ENCODE results near the gene CPZ. TPM values are rescaled to one million over a fixed set of nuclear protein-coding genes. Genes with fewer than 3 reads are reported as not detected.
A peak's percentile ranks its signal among the peaks of the same experiment; 100 is the strongest.

CPZ gene
- total and polyA plus RNA-seq, 8 donors: 0.09 to 0.86 (median 0.23) TPM

DNA sequence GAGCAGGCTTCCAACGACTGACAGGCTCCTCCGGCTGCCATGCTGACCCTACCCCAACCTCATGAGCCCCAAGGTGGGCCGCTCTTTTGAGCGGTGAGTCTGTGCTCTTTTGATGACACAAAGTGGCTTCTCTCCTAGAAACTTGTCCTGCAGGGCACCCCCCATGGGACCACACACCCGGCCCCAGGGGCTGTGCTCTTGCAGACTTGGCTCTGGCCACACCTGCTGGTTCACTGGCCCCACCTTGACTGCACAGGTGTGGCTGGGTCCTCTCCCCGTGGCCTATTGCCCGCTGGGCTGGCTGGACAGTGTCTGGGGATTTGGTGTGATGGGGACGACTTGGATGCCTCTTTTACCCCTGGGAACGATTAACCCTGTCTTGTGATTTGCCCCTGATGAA lies 1.5 kb upstream of the CPZ start:
- Histone ChIP-seq H3K27me3 (peaks cover 0 to 17% (median 0%) of the 10 kb centered on the region in 4 donors), H3K4me1 (no peaks in the 10 kb centered on the region), H3K36me3 (no peaks in the 10 kb centered on the region), H3K27ac (no peak overlapping the region), H3K4me3 (no peak overlapping the region), H3K9me3 (no peaks in the 10 kb centered on the region)
- DNase-seq (peak in 1 of 6 donors; percentile 3), FAIRE-seq (no peak), ATAC-seq (no peak)
- 61% methylated on average over 9 of the region's 9 CpGs for WGBS, 2 donors
- intact Hi-C loops (cut with DNase I): loop anchor here in 1 of 3 donors (10.0 kb wide), 1 partner anchor 116 kb away; no protein-coding TSS in a partner anchor
- TF ChIP-seq, protein P1, sequence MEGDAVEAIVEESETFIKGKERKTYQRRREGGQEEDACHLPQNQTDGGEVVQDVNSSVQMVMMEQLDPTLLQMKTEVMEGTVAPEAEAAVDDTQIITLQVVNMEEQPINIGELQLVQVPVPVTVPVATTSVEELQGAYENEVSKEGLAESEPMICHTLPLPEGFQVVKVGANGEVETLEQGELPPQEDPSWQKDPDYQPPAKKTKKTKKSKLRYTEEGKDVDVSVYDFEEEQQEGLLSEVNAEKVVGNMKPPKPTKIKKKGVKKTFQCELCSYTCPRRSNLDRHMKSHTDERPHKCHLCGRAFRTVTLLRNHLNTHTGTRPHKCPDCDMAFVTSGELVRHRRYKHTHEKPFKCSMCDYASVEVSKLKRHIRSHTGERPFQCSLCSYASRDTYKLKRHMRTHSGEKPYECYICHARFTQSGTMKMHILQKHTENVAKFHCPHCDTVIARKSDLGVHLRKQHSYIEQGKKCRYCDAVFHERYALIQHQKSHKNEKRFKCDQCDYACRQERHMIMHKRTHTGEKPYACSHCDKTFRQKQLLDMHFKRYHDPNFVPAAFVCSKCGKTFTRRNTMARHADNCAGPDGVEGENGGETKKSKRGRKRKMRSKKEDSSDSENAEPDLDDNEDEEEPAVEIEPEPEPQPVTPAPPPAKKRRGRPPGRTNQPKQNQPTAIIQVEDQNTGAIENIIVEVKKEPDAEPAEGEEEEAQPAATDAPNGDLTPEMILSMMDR (IDR thresholded peaks at IDR 0.05): no peak

DNA sequence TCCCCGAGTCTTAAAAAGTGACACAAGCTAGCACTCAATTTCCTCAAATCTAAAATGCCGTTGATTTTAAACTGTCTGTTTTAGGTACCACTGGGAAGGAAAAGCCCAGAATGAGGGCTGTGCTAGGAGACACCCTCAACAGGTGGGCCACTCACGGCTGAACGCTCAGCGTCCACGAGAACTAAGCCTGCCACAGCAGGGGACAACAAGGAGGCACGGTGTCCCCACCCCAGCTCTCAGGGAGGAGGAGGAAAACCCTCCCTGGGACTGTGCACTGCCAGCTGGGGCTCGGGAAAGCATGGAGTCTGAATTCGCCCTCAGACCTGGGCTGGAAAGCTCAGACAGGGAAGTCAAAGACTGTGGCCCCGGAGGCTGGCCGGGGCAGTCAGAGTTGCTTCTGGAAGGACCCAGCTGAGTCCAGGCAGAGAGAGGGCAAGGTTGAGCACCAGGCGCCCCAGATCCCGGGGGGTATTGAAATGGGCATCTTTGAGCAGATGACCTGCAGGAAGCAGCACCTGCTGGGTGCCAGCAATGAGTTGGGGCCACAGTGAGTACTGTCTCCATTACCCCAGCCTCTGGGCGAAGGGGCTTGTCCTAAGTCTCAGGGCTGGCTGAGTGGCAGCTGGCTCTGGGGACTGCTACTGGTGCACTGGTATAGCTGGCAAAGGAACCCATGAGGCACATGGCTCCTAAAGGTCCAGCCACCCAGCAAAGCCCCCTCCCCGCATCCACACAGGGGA lies 769 bp upstream of the CPZ start:
- no peak overlapping the region for H3K4me3 ChIP-seq
- WGBS, 2 donors: 46% methylated on average over 15 of the region's 15 CpGs
- peaks cover 0 to 17% (median 0%) of the 10 kb centered on the region in 4 donors for H3K27me3 ChIP-seq
- FAIRE-seq (no peak), ATAC-seq (no peak), DNase-seq (peak in 1 of 6 donors; percentile 10)
- no peaks in the 10 kb centered on the region for H3K36me3 ChIP-seq
- no peaks in the 10 kb centered on the region for H3K9me3 ChIP-seq
- H3K4me1 ChIP-seq: no peaks in the 10 kb centered on the region
- TF ChIP-seq, protein P1 (IDR thresholded peaks at IDR 0.05): no peak
- intact Hi-C loops (cut with DNase I): loop anchor here in 1 of 3 donors (10.0 kb wide), 1 partner anchor 117 kb away; no protein-coding TSS in a partner anchor
- no peak overlapping the region for H3K27ac ChIP-seq

DNA sequence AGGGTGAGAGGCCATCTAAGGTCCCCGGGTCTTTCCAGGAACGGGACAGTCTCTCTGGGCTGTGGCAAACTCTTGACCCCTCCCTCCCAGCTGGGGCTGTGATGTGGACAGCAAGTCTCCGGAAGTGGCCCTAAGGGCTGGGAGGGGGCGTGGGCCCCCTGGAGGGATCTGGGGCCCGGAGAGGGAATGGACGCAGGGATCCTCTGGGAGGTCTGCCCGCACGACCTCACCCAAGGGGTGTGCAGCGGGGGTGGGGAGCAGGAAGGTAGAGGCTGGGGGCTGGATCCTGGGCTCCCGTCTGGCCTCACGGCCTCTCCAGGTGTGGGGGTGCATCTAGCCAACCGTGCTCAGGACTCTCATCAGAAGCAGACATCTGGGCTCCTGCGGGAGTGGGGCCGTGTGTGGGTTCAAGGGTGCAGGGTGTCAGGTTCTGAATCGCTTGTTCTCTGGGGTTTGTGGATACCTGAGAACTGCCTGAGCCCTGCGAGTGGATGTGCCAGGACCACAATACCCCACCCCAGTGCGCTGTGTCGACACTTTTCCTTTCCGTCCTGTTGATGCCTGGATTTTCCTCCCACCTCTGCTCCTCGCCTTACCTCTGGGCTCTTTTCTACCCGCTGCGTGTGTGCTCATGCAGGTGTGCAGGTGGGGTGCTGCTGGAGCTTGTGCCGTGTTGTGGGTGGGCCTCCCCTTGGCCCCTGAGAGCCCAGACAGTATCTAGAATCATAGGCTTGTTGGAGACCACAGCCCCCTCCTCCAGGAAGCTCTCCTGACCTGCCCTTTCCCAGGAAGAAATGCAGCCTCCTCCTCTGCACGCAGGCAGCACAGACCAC lies 915 bp downstream of the CPZ start:
- Histone ChIP-seq H3K4me1 (no peaks in the 10 kb centered on the region), H3K36me3 (no peaks in the 10 kb centered on the region), H3K27me3 (peaks cover 0 to 17% (median 0%) of the 10 kb centered on the region in 4 donors), H3K27ac (no peak overlapping the region), H3K4me3 (no peak overlapping the region), H3K9me3 (no peaks in the 10 kb centered on the region)
- ATAC-seq (peak in 1 of 4 donors; percentile 11), FAIRE-seq (no peak), DNase-seq (peak in 1 of 6 donors; percentile 12)
- TF ChIP-seq, protein P1 (IDR thresholded peaks at IDR 0.05): no peak
- intact Hi-C loops (cut with DNase I): loop anchor here in 1 of 3 donors (10.0 kb wide), 1 partner anchor 119 kb away; no protein-coding TSS in a partner anchor
- 17 to 18% methylated on average over 23 to 24 of the region's 24 CpGs for WGBS, 2 donors

DNA sequence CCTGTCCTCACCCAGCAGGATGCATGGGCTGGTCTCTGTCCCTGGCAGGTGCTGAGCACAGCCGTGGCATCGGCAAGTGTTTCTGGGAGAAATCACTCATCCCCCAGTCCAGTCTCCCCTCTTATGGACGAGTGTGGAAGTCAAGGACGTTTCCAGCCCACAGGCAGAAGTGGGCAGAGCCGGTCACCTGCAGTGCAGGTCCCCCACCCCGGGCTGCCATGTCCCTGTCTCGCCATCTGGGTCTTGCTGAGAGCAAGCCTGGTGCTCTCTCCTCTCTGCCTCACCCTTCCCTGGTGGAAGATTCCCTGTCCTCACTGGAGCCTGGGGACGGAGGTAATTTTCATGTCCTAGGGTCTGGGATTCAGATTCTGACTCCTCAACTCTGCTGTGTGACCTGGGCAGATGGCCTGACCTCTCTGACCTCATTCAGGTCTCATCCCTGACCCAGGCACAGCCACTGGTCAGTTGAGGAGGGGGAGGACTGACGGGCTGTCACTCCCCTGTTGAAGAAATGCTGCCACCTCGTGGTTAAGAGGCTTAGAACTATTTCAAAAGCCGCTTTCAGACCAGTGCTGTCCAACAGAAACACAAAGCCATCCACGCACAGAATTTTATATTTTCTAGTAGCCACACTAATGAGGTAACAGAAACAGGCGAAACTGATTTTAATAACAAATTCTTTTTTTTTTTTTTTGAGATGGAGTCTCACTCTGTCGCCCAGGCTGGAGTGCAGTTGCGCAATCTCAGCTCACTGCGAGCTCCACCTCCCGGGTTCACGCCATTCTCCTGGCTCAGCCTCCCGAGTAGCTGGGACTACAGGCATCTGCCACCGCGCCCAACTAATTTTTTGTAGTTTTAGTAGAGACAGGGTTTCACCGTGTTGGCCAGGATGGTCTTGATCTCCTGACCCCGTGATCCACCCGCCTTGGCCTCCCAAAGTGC lies 1.8 kb downstream of the CPZ start:
- no peaks in the 10 kb centered on the region for H3K4me1 ChIP-seq
- FAIRE-seq: no peak
- no peaks in the 10 kb centered on the region for H3K36me3 ChIP-seq
- intact Hi-C loops (cut with DNase I): loop anchor here in 2 of 3 donors (5.0 to 10.0 kb wide), 2 partner anchors 120 to 127 kb away; no protein-coding TSS in a partner anchor
- peak in 4 of 6 donors; percentile 34 to 58 (median 44) for DNase-seq
- TF ChIP-seq, protein P1 (IDR thresholded peaks at IDR 0.05): peak in 3 of 4 donors; percentile 37 to 49 (median 48)
- 37 to 40% methylated on average over 24 of the region's 24 CpGs for WGBS, 2 donors
- no peak overlapping the region for H3K4me3 ChIP-seq
- no peak overlapping the region for H3K27ac ChIP-seq
- peaks cover 0 to 17% (median 0%) of the 10 kb centered on the region in 4 donors for H3K27me3 ChIP-seq
- ATAC-seq: peak; percentile 60 to 88 (median 80)
- H3K9me3 ChIP-seq: no peaks in the 10 kb centered on the region

Data from pancreas (tissue), 10 donors.